A673 (cell line): ENCODE data around the gene RP9.

ENCODE experiments used
- EZH2 ChIP-seq: fragments of 200-600 bp; sonication (generic); IDR thresholded peaks from 2 replicates; pipeline ENCODE4 v1.6.1; 2017; ENCODE audit warnings: borderline replicate concordance, low read depth, mild to moderate bottlenecking, mixed read lengths, antibody characterized with exemption, low read length; ENCODE audit not compliant: poor library complexity, severe bottlenecking
- TF ChIP-seq, protein P1 (sequence below): fragments of 300-800, 200-600 bp; sonication (generic); conservative IDR thresholded peaks from 2 replicates; pipeline ENCODE4 v1.5.1; 2017; ENCODE audit warnings: low read depth, mild to moderate bottlenecking, antibody characterized with exemption, low read length, moderate library complexity, mixed read lengths

- TF ChIP-seq, protein P1, sequence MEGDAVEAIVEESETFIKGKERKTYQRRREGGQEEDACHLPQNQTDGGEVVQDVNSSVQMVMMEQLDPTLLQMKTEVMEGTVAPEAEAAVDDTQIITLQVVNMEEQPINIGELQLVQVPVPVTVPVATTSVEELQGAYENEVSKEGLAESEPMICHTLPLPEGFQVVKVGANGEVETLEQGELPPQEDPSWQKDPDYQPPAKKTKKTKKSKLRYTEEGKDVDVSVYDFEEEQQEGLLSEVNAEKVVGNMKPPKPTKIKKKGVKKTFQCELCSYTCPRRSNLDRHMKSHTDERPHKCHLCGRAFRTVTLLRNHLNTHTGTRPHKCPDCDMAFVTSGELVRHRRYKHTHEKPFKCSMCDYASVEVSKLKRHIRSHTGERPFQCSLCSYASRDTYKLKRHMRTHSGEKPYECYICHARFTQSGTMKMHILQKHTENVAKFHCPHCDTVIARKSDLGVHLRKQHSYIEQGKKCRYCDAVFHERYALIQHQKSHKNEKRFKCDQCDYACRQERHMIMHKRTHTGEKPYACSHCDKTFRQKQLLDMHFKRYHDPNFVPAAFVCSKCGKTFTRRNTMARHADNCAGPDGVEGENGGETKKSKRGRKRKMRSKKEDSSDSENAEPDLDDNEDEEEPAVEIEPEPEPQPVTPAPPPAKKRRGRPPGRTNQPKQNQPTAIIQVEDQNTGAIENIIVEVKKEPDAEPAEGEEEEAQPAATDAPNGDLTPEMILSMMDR = no peak
- no peak for TF ChIP-seq EZH2
These were observed 64.2 kb downstream of the RP9 start for GRCh38 chr7:33044986-33045385.
